Keratinocyte (primary cell): ENCODE results near the gene ARVCF.

Experiments
- EZH2 ChIP-seq: IDR thresholded peaks from one replicate; pipeline ENCODE4 v1.6.1; 2012; ENCODE audit warnings: inconsistent platforms, mild to moderate bottlenecking, low read length, moderate library complexity
- TF ChIP-seq, protein P1 (sequence below), 3 experiments: IDR thresholded peaks in 1 of 3; conservative IDR thresholded peaks in 1 of 3; optimal IDR thresholded peaks in 1 of 3; 2 replicates in 2 of 3; 3 replicates in 1 of 3; pipeline versions ENCODE3 to v1.5.1; 2011; ENCODE audit warnings: low read length in 3 of 3, mild to moderate bottlenecking in 3 of 3, moderate library complexity in 2 of 3, control low read depth in 1 of 3, inconsistent platforms in 1 of 3; ENCODE audit not compliant: insufficient read depth in 2 of 3; ENCODE audit errors: extremely low read depth in 1 of 3

GRCh38 chr22:19951346-19951745 is 65.3 kb downstream of the ARVCF start:
- TF ChIP-seq, protein P1, sequence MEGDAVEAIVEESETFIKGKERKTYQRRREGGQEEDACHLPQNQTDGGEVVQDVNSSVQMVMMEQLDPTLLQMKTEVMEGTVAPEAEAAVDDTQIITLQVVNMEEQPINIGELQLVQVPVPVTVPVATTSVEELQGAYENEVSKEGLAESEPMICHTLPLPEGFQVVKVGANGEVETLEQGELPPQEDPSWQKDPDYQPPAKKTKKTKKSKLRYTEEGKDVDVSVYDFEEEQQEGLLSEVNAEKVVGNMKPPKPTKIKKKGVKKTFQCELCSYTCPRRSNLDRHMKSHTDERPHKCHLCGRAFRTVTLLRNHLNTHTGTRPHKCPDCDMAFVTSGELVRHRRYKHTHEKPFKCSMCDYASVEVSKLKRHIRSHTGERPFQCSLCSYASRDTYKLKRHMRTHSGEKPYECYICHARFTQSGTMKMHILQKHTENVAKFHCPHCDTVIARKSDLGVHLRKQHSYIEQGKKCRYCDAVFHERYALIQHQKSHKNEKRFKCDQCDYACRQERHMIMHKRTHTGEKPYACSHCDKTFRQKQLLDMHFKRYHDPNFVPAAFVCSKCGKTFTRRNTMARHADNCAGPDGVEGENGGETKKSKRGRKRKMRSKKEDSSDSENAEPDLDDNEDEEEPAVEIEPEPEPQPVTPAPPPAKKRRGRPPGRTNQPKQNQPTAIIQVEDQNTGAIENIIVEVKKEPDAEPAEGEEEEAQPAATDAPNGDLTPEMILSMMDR (optimal IDR thresholded peaks at IDR 0.05 in 1 of 3, IDR thresholded peaks at IDR 0.05 in 1 of 3, conservative IDR thresholded peaks at IDR 0.05 in 1 of 3; ENCODE audit: extremely low read depth in 1 of 3, insufficient read depth in 2 of 3, low read length in 3 of 3), result no peak
- TF ChIP-seq EZH2, result no peak
